ENCODE data around the gene CCDC6. TPM values are rescaled to one million over a fixed set of nuclear protein-coding genes. Genes with fewer than 3 reads are reported as not detected.
A peak's percentile ranks its signal among the peaks of the same experiment; 100 is the strongest.

Gene CCDC6
- polyA plus RNA-seq, 1 donor from 2014 or later = 20.1 TPM

DNA sequence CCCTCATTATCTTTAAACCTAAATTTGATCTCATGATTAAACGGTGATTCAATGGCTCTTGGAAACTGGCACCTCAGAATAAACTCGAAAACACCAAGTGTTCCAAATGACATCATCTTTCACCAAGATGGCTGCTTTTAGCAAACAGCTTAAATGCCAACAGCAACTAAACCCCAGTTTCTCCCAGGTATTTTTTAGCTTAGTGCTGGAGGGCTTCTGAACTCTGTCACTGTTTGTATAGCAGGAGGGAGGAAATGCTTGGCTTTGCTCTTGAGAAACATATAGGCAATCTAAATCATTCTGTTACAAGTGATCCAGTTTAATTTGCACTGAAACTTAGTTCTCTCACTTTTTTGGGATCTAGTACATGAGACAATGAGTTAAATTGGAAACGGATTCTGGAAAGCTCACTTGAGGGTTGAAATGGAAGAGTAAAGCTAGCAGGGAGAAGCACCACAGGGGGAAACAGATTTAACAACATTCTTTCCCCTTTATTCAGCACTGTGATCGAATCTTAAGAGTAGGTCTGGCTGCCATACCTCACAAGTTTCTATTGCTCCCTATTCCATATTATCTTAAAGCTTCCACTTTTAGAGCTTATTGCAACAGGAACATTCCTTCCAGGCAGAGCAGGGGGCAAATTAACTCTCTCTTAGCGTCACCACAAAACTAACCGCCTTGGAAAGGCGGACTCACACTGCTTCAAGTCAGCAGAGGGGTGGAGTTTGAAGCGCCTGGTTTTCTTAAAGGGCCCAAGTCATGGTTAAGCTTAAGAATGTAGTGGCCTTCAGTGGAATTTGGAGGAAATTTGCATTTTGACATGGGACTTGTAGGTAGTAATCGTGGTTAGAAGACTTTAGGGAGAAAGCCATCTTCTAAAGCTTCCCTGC, 1.8 kb upstream of the CCDC6 start:
- peaks cover 3% of the 10 kb centered on the region for H4K20me1 ChIP-seq (ENCODE audit: insufficient read depth)

DNA sequence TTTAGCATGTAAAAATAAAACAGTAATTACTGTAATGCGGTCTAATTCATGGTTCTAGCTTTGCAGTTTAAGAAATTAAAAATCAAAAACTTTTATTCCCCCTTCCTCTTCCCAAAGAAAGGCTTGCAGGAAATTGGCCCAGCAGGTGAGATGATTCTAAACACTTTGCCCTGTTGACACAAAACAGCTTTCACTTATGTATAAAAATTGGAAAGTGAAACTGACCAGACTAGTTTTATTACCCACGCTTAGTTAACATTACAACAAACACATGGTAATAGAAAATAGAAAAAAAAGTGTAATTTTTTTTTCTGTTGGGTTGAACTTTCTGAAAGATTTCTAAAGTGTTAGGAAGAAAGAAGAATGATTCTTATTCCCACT, 1.2 kb upstream of the CCDC6 start:
- no peak overlapping the region for H3K9ac ChIP-seq (ENCODE audit: low read length)
- H3K9me2 ChIP-seq (ENCODE audit: insufficient read depth, low read length) = no peaks in the 10 kb centered on the region
- peaks cover 3% of the 10 kb centered on the region for H4K20me1 ChIP-seq (ENCODE audit: insufficient read depth)
- peak overlapping the region; percentile 98 for H3K4me3 ChIP-seq (ENCODE audit: low read length)
- peaks cover 34% of the 10 kb centered on the region for H3K79me2 ChIP-seq (replicated peaks; ENCODE audit: insufficient read depth, low read length)
- no peak overlapping the region for H3K27ac ChIP-seq (ENCODE audit: low read length)
- no peaks in the 10 kb centered on the region for H3K27me3 ChIP-seq (ENCODE audit: insufficient read depth, low read depth, low read length)
- no peaks in the 10 kb centered on the region for H3F3A ChIP-seq (ENCODE audit: insufficient read depth, low read length, poor library complexity, severe bottlenecking)
- no peak overlapping the region for H3K4me2 ChIP-seq (ENCODE audit: low read length)
- H2AFZ ChIP-seq (ENCODE audit: low read depth, low read length) = no peak overlapping the region
- no peaks in the 10 kb centered on the region for H3K36me3 ChIP-seq (ENCODE audit: insufficient read depth, low read length)
- TF ChIP-seq POLR2AphosphoS5 (IDR thresholded peaks at IDR 0.05) = no peak
- no peak for TF ChIP-seq MXI1 (conservative IDR thresholded peaks at IDR 0.05; ENCODE audit: poor library complexity, severe bottlenecking)
- TF ChIP-seq, protein P1, sequence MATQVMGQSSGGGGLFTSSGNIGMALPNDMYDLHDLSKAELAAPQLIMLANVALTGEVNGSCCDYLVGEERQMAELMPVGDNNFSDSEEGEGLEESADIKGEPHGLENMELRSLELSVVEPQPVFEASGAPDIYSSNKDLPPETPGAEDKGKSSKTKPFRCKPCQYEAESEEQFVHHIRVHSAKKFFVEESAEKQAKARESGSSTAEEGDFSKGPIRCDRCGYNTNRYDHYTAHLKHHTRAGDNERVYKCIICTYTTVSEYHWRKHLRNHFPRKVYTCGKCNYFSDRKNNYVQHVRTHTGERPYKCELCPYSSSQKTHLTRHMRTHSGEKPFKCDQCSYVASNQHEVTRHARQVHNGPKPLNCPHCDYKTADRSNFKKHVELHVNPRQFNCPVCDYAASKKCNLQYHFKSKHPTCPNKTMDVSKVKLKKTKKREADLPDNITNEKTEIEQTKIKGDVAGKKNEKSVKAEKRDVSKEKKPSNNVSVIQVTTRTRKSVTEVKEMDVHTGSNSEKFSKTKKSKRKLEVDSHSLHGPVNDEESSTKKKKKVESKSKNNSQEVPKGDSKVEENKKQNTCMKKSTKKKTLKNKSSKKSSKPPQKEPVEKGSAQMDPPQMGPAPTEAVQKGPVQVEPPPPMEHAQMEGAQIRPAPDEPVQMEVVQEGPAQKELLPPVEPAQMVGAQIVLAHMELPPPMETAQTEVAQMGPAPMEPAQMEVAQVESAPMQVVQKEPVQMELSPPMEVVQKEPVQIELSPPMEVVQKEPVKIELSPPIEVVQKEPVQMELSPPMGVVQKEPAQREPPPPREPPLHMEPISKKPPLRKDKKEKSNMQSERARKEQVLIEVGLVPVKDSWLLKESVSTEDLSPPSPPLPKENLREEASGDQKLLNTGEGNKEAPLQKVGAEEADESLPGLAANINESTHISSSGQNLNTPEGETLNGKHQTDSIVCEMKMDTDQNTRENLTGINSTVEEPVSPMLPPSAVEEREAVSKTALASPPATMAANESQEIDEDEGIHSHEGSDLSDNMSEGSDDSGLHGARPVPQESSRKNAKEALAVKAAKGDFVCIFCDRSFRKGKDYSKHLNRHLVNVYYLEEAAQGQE (IDR thresholded peaks at IDR 0.05; ENCODE audit: borderline replicate concordance) = no peak
- TF ChIP-seq TAF1 (IDR thresholded peaks at IDR 0.05; ENCODE audit: low read depth) = no peak
- no peak for TF ChIP-seq SMC3 (conservative IDR thresholded peaks at IDR 0.05; ENCODE audit: poor library complexity)
- no peak for TF ChIP-seq RAD21 (conservative IDR thresholded peaks at IDR 0.05)
- no peak for TF ChIP-seq EZH2 (IDR thresholded peaks at IDR 0.05; ENCODE audit: borderline replicate concordance, insufficient read depth, low read length, poor library complexity, severe bottlenecking)
- TF ChIP-seq EP300 (conservative IDR thresholded peaks at IDR 0.05; ENCODE audit: poor library complexity, severe bottlenecking) = no peak
- TF ChIP-seq, protein P2, sequence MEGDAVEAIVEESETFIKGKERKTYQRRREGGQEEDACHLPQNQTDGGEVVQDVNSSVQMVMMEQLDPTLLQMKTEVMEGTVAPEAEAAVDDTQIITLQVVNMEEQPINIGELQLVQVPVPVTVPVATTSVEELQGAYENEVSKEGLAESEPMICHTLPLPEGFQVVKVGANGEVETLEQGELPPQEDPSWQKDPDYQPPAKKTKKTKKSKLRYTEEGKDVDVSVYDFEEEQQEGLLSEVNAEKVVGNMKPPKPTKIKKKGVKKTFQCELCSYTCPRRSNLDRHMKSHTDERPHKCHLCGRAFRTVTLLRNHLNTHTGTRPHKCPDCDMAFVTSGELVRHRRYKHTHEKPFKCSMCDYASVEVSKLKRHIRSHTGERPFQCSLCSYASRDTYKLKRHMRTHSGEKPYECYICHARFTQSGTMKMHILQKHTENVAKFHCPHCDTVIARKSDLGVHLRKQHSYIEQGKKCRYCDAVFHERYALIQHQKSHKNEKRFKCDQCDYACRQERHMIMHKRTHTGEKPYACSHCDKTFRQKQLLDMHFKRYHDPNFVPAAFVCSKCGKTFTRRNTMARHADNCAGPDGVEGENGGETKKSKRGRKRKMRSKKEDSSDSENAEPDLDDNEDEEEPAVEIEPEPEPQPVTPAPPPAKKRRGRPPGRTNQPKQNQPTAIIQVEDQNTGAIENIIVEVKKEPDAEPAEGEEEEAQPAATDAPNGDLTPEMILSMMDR (IDR thresholded peaks at IDR 0.05; ENCODE audit: poor library complexity, severe bottlenecking) = no peak
- no peaks in the 10 kb centered on the region for H3K9me3 ChIP-seq (ENCODE audit: low read length)

More for the DNA sequence above, 1.8 kb upstream of the CCDC6 start:
- H3K4me2 ChIP-seq (ENCODE audit: low read length) = peak overlapping the region; percentile 1
- H3K36me3 ChIP-seq (ENCODE audit: insufficient read depth, low read length) = no peaks in the 10 kb centered on the region
- no peak overlapping the region for H3K9ac ChIP-seq (ENCODE audit: low read length)
- no peaks in the 10 kb centered on the region for H3K27me3 ChIP-seq (ENCODE audit: insufficient read depth, low read depth, low read length)
- H3K4me3 ChIP-seq (ENCODE audit: low read length) = peak overlapping the region; percentile 54
- H3K9me3 ChIP-seq (ENCODE audit: low read length) = no peaks in the 10 kb centered on the region
- no peaks in the 10 kb centered on the region for H3K9me2 ChIP-seq (ENCODE audit: insufficient read depth, low read length)
- no peaks in the 10 kb centered on the region for H3F3A ChIP-seq (ENCODE audit: insufficient read depth, low read length, poor library complexity, severe bottlenecking)
- H3K79me2 ChIP-seq (replicated peaks; ENCODE audit: insufficient read depth, low read length) = peaks cover 28% of the 10 kb centered on the region
- no peak overlapping the region for H2AFZ ChIP-seq (ENCODE audit: low read depth, low read length)
- TF ChIP-seq, protein P2 (IDR thresholded peaks at IDR 0.05; ENCODE audit: poor library complexity, severe bottlenecking) = no peak
- TF ChIP-seq, protein P1 (IDR thresholded peaks at IDR 0.05; ENCODE audit: borderline replicate concordance) = no peak
- no peak for TF ChIP-seq RAD21 (conservative IDR thresholded peaks at IDR 0.05)
- no peak for TF ChIP-seq EP300 (conservative IDR thresholded peaks at IDR 0.05; ENCODE audit: poor library complexity, severe bottlenecking)
- no peak for TF ChIP-seq POLR2AphosphoS5 (IDR thresholded peaks at IDR 0.05)
- TF ChIP-seq MXI1 (conservative IDR thresholded peaks at IDR 0.05; ENCODE audit: poor library complexity, severe bottlenecking) = no peak
- TF ChIP-seq TAF1 (IDR thresholded peaks at IDR 0.05; ENCODE audit: low read depth) = no peak
- TF ChIP-seq EZH2 (IDR thresholded peaks at IDR 0.05; ENCODE audit: borderline replicate concordance, insufficient read depth, low read length, poor library complexity, severe bottlenecking) = no peak
- TF ChIP-seq SMC3 (conservative IDR thresholded peaks at IDR 0.05; ENCODE audit: poor library complexity) = no peak
- no peak overlapping the region for H3K27ac ChIP-seq (ENCODE audit: low read length)

Measured in neural cell (in vitro differentiated cells).